Endothelial cell of umbilical vein (primary cell): ENCODE data around the gene LDLRAD3. TPM values are rescaled to one million over a fixed set of nuclear protein-coding genes. Genes with fewer than 3 reads are reported as not detected.

Source experiments
- BruUV-seq: library from RNA; stranded (reverse); fragments of 400-500 nt; replicated peaks from 2 replicates; lab custom pipeline; 2021; lab: Mats Ljungman, UMichigan
- CTCF ChIA-PET: fragments of 300-600, 350-600 bp; sonication (Branson Sonifier 250); formaldehyde crosslinking; loops from one replicate; lab custom pipeline; 2021; ENCODE audit warnings: antibody characterized with exemption, inconsistent platforms; lab: Charles Lee
- POLR2A ChIA-PET: fragments of 300-600, 350-600 bp; sonication (Branson Sonifier 250); formaldehyde crosslinking; loops from one replicate; lab custom pipeline; 2021; ENCODE audit warnings: antibody characterized with exemption, inconsistent platforms; lab: Charles Lee
- DNase-seq: peaks from one replicate; pipeline ENCODE4 v3.0.0-alpha.2; 2011; ENCODE audit warnings: low read depth, low spot score
- FAIRE-seq: peaks from 2 replicates; lab custom pipeline; 2011; peaks lifted over from hg19 to GRCh38; lab: Jason Lieb, UNC
- H2AFZ ChIP-seq: 2 replicates; pipeline ENCODE4 v1.6.0; 2012; ENCODE audit warnings: low read depth, low read length, control low read depth, inconsistent platforms
- H3K27ac ChIP-seq: 2 replicates; pipeline ENCODE4 v1.5.1; 2011; ENCODE audit warnings: low read depth, mild to moderate bottlenecking, control low read depth, low read length, moderate library complexity; ENCODE audit not compliant: insufficient read depth
- H3K27me3 ChIP-seq, 2 experiments: 2 replicates each; pipeline versions ENCODE4 v1.6.0 to v1.6.1; 2011; ENCODE audit warnings: low read length in 2 of 2, mixed read lengths in 1 of 2; ENCODE audit not compliant: control insufficient read depth in 2 of 2, insufficient read depth in 2 of 2
- H3K36me3 ChIP-seq, 2 experiments: 2 replicates in 1 of 2; 3 replicates in 1 of 2; pipeline ENCODE4 v1.5.1; 2011; ENCODE audit warnings: low read length in 2 of 2, mild to moderate bottlenecking in 1 of 2, moderate library complexity in 1 of 2; ENCODE audit not compliant: control insufficient read depth in 2 of 2, insufficient read depth in 2 of 2; ENCODE audit errors: extremely low read depth in 1 of 2
- H3K4me1 ChIP-seq: 3 replicates; pipeline ENCODE4 v1.5.1; 2011; ENCODE audit warnings: mild to moderate bottlenecking, low read length; ENCODE audit not compliant: control insufficient read depth, insufficient read depth; ENCODE audit errors: extremely low read depth
- H3K4me2 ChIP-seq: 2 replicates; pipeline ENCODE4 v1.6.1; 2011; ENCODE audit warnings: low read length, control low read depth, mixed read lengths; ENCODE audit not compliant: insufficient read depth
- H3K4me3 ChIP-seq, 3 experiments: fragments of 200-600 bp in 1 of 3; sonication (generic), shearing (Covaris generic) in 1 of 3; replicated peaks in 1 of 3; 2 replicates each; pipeline ENCODE4 v1.5.1; 2011 to 2016; ENCODE audit warnings: control low read depth in 3 of 3, low read length in 3 of 3, mild to moderate bottlenecking in 2 of 3, inconsistent platforms in 1 of 3, low read depth in 1 of 3, moderate library complexity in 1 of 3; ENCODE audit not compliant: insufficient read depth in 1 of 3
- H3K79me2 ChIP-seq: 2 replicates; pipeline ENCODE4 v1.6.0; 2012; ENCODE audit warnings: low read length, inconsistent platforms; ENCODE audit not compliant: control insufficient read depth, insufficient read depth
- H3K9ac ChIP-seq: replicated peaks from 2 replicates; pipeline ENCODE3; 2011; ENCODE audit warnings: low read length, control low read depth; ENCODE audit not compliant: insufficient read depth; ENCODE audit errors: extremely low read depth
- H3K9me1 ChIP-seq: replicated peaks from 3 replicates; pipeline ENCODE4 v1.6.0; 2011; ENCODE audit warnings: mild to moderate bottlenecking, low read length; ENCODE audit not compliant: control insufficient read depth, insufficient read depth; ENCODE audit errors: extremely low read depth
- H3K9me3 ChIP-seq: replicated peaks from 2 replicates; pipeline ENCODE4 v1.5.1; 2012; ENCODE audit warnings: low read length, inconsistent platforms; ENCODE audit not compliant: control insufficient read depth, insufficient read depth
- H4K20me1 ChIP-seq: replicated peaks from 2 replicates; pipeline ENCODE3; 2011; ENCODE audit warnings: mild to moderate bottlenecking, low read length; ENCODE audit not compliant: control insufficient read depth, insufficient read depth; ENCODE audit errors: extremely low read depth
- EZH2 ChIP-seq: IDR thresholded peaks from 2 replicates; pipeline ENCODE4 v1.6.1; 2012; ENCODE audit warnings: borderline replicate concordance, low read depth, mild to moderate bottlenecking, moderate library complexity, low read length, inconsistent platforms; ENCODE audit not compliant: severe bottlenecking
- FOS ChIP-seq: IDR thresholded peaks from 2 replicates; pipeline ENCODE4 v1.6.1; 2011; ENCODE audit warnings: mild to moderate bottlenecking, low read length, moderate library complexity, borderline replicate concordance; ENCODE audit not compliant: insufficient read depth
- GATA2 ChIP-seq: IDR thresholded peaks from 2 replicates; pipeline ENCODE4 v1.7.0; 2011; ENCODE audit warnings: low read depth, mild to moderate bottlenecking, moderate library complexity, mixed read lengths, low read length; ENCODE audit not compliant: insufficient read length, insufficient read depth
- JUN ChIP-seq: IDR thresholded peaks from 2 replicates; pipeline ENCODE4 v1.6.1; 2011; ENCODE audit warnings: borderline replicate concordance, low read depth; ENCODE audit not compliant: insufficient read length, insufficient read depth
- MYC ChIP-seq: IDR thresholded peaks from one replicate; pipeline ENCODE4 v1.6.1; 2011; ENCODE audit warnings: mild to moderate bottlenecking, low read depth, low read length
- POLR2A ChIP-seq: IDR thresholded peaks from 2 replicates; pipeline ENCODE4 v1.6.1; 2012; ENCODE audit warnings: low read depth, mild to moderate bottlenecking, control low read depth, low read length
- POLR2AphosphoS5 ChIP-seq: IDR thresholded peaks from 2 replicates; pipeline ENCODE4 v1.6.1; 2012; ENCODE audit warnings: low read depth, mild to moderate bottlenecking, control low read depth, low read length, moderate library complexity; ENCODE audit not compliant: insufficient read depth
- dilution Hi-C: fragments of 300-500 bp; cut with MboI; formaldehyde crosslinking; loops from one replicate; pipeline ENCODE4 v1.15.0; 2019; ENCODE audit warnings: low sequenced_read_pairs; ENCODE audit not compliant: extremely low pct_ligation_motif_present
- intact Hi-C: fragments of 100-400 bp; cut with micrococcal nuclease; formaldehyde crosslinking; loops from one replicate; pipeline ENCODE4 v1.10.0; 2022
- polyA plus RNA-seq, 4 experiments: library from polyadenylated mRNA; depleted of rRNA in 3 of 4; stranded (reverse) in 3 of 4; unstranded in 1 of 4; fragments of >200 nt; gene quantifications; 2 replicates each; pipeline versions ENCODE4 v1.2.1 to v1.2.3, GENCODE V29; 2011 to 2012; ENCODE audit warnings: missing spikeins in 1 of 4
- total RNA-seq: library from RNA; stranded (reverse); gene quantifications from 2 replicates; pipeline ENCODE4 v1.2.3, GENCODE V29; 2021
- TF ChIP-seq, protein P1 (sequence below), 2 donors: IDR thresholded peaks; 1 replicate in 1 of 2; 2 replicates in 1 of 2; pipeline ENCODE4 v1.5.1; 2011; ENCODE audit warnings: low read length in 2 of 2, mild to moderate bottlenecking in 2 of 2, moderate library complexity in 2 of 2, control low read depth in 1 of 2, inconsistent platforms in 1 of 2, low read depth in 1 of 2; ENCODE audit not compliant: insufficient read depth in 1 of 2; ENCODE audit errors: extremely low read depth in 1 of 2
- TF ChIP-seq, protein P2 (sequence below): IDR thresholded peaks from 2 replicates; pipeline ENCODE4 v1.6.1; 2011; ENCODE audit not compliant: insufficient read depth, insufficient read length

Gene LDLRAD3
- total and polyA plus RNA-seq, 2 donors (not counting 3 experiments of a cell fraction or from before 2014, with no cell fraction given) = 17.9 to 25.1 TPM

DNA sequence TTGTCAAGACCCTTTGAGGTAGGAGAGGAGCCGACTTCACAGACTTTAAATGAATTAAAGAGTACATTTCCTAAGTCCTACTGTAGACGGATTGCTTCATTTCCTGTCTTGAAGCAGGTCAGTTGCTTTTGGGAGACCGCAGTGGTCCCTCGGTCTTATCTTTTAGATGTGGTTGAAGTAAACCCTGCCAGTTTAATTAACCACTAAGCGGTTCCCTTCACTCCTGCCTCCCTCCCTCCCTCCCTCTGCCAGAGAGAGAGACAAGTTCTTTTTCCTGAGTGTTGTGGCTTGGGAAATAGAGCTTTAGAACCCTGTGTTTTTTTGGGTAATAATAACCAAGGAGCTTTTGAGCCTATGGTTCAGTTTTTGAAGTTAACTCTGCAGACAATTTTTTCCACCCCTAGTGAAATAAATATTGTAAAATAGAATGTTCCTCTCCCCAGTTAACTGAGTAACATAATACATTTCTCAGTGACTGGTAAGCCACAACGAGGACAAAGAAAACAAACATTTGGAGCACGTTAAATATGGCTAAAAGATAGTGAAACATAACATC, 147.5 kb downstream of the LDLRAD3 start:
- TF ChIP-seq POLR2AphosphoS5 (no peak), POLR2A (no peak), EZH2 (no peak), FOS (no peak), MYC (no peak), JUN (no peak), GATA2 (no peak)
- TF ChIP-seq, protein P1, sequence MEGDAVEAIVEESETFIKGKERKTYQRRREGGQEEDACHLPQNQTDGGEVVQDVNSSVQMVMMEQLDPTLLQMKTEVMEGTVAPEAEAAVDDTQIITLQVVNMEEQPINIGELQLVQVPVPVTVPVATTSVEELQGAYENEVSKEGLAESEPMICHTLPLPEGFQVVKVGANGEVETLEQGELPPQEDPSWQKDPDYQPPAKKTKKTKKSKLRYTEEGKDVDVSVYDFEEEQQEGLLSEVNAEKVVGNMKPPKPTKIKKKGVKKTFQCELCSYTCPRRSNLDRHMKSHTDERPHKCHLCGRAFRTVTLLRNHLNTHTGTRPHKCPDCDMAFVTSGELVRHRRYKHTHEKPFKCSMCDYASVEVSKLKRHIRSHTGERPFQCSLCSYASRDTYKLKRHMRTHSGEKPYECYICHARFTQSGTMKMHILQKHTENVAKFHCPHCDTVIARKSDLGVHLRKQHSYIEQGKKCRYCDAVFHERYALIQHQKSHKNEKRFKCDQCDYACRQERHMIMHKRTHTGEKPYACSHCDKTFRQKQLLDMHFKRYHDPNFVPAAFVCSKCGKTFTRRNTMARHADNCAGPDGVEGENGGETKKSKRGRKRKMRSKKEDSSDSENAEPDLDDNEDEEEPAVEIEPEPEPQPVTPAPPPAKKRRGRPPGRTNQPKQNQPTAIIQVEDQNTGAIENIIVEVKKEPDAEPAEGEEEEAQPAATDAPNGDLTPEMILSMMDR (IDR thresholded peaks at IDR 0.05; ENCODE audit: extremely low read depth in 1 of 2, insufficient read depth in 1 of 2, low read depth in 1 of 2, low read length in 2 of 2) = no peak
- TF ChIP-seq, protein P2, sequence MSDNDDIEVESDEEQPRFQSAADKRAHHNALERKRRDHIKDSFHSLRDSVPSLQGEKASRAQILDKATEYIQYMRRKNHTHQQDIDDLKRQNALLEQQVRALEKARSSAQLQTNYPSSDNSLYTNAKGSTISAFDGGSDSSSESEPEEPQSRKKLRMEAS = no peak
- Histone ChIP-seq H2AFZ (no peak overlapping the region), H4K20me1 (no peaks in the 10 kb centered on the region), H3K9me1 (no peaks in the 10 kb centered on the region), H3K9me3 (no peaks in the 10 kb centered on the region), H3K27ac (no peak overlapping the region), H3K4me2 (no peak overlapping the region), H3K9ac (no peak overlapping the region), H3K27me3 (no peaks in the 10 kb centered on the region), H3K4me1 (peaks cover 12% of the 10 kb centered on the region), H3K36me3 (no peaks in the 10 kb centered on the region), H3K4me3 (no peak overlapping the region), H3K79me2 (no peaks in the 10 kb centered on the region)
- dilution Hi-C loops (no loop called here), intact Hi-C loops (no loop called here)
- FAIRE-seq = peak; percentile 44
- BruUV-seq = no TSS peak
- CTCF ChIA-PET = interaction anchor here (0.6 to 1.0 kb wide), 5 partner anchors 39 to 418 kb away, joined by 3 to 4 read pairs (median 3); no protein-coding TSS in a partner anchor
- POLR2A ChIA-PET = interaction anchor here (0.6 kb wide), 1 partner anchor 13 kb away, joined by 4 read pairs; no protein-coding TSS in a partner anchor
- DNase-seq = peak; percentile 35
